Prostate gland (tissue), 2 donors: ENCODE results near the gene GLI2. TPM values are rescaled to one million over a fixed set of nuclear protein-coding genes. Genes with fewer than 3 reads are reported as not detected.

Experiments
- DNase-seq: peaks from one replicate; pipeline ENCODE4 v3.0.0-alpha.2; 2019; ENCODE audit warnings: low spot score
- H3K27ac ChIP-seq, 2 donors: fragments of 200-600 bp; sonication (generic); 2 replicates each; pipeline ENCODE4 v1.5.1; 2017 to 2019
- H3K27me3 ChIP-seq: fragments of 200-600 bp; sonication (generic); replicated peaks from 2 replicates; pipeline ENCODE4 v1.5.1; 2019; ENCODE audit not compliant: insufficient read depth
- H3K36me3 ChIP-seq, 2 donors: fragments of 200-600 bp; sonication (generic); 1 replicate in 1 of 2; 2 replicates in 1 of 2; pipeline versions ENCODE4 v1.5.1 to v1.8.1; 2017 to 2019
- H3K4me1 ChIP-seq: fragments of 200-600 bp; sonication (generic); replicated peaks from 2 replicates; pipeline ENCODE4 v1.5.1; 2019
- H3K4me3 ChIP-seq, 2 donors: fragments of 200-600 bp; sonication (generic); 2 replicates each; pipeline ENCODE4 v1.5.1; 2017 to 2019
- H3K9me3 ChIP-seq: fragments of 200-600 bp; sonication (generic); 2 replicates; pipeline ENCODE4 v1.5.1; 2017
- POLR2A ChIP-seq: fragments of 450-650 bp; IDR thresholded peaks from one replicate; pipeline ENCODE4 v1.6.1; 2016; ENCODE audit warnings: antibody characterized with exemption, mild to moderate bottlenecking
- POLR2AphosphoS5 ChIP-seq: sonication (generic); formaldehyde crosslinking; IDR thresholded peaks from one replicate; pipeline ENCODE4 v1.6.1; 2017; ENCODE audit warnings: antibody characterized with exemption
- WGBS: methylation state at CpG from one replicate; pipeline ENCODE4 v1.1.5; 2018; 5-methylcytosine and 5-hydroxymethylcytosine counted together
- intact Hi-C: fragments of 100-400 bp; cut with DNase I; formaldehyde crosslinking; loops from one replicate; pipeline ENCODE4 v1.14.2; 2022
- total RNA-seq, 2 donors: library from RNA; depleted of rRNA; stranded (reverse); fragments of >200 nt; gene quantifications; one replicate each; pipeline ENCODE4 v1.1.0, GENCODE V29; 2016
- TF ChIP-seq, protein P1 (sequence below), 4 experiments: fragments of 200-600 bp in 2 of 4; fragments of 450-650 bp in 2 of 4; sonication (generic) in 2 of 4; IDR thresholded peaks; 1 replicate in 3 of 4; 2 replicates in 1 of 4; pipeline ENCODE4 v1.5.1; 2016 to 2019; ENCODE audit warnings: antibody characterized with exemption in 4 of 4, mild to moderate bottlenecking in 2 of 4, moderate library complexity in 2 of 4

The GLI2 gene
- total RNA-seq, 2 donors from 2014 or later, result 3.8 to 16.4 TPM

DNA sequence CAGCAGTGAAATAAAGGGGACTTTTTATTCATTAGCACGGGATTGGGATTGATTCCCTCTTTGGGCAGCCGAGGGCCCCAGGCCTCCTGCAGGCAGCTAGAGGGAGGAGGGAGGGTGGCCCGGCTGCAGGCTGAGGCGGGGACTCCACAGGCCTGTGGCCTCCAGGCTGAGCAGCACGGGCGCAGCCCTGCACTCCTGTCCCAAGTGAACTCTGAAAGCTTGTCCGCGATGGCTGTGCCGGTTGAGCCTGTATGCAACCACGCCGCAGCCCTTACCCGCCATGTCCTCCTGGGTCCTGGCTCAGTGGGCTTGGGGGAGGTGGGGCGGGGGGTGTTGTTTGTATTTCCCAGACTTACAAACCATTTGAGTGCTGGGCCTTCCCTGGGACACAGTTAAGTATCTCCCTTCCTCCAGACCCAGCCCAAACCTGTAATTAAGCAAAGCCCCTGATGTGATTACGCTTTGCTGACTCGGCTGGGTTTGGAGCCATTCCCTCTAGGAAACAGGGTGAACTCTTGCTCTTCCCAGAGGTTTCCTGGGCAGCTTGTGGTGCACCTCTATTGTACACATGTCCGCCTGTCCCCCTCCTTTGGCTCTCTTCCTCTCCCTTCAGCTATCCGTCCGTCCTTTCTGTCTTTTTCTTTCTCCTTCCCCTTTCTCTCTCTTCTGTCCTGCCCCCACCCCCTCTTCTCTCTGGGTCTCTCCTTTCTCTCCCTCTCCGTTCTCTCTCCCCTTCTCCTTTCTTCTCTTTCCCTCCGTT is 5.3 kb downstream of the GLI2 start:
- no peak overlapping the region for H3K27ac ChIP-seq
- no peaks in the 10 kb centered on the region for H3K9me3 ChIP-seq
- H3K4me1 ChIP-seq, result peaks cover 12% of the 10 kb centered on the region
- no peak for DNase-seq
- no peak for TF ChIP-seq POLR2A
- intact Hi-C loops, result no loop called here
- H3K4me3 ChIP-seq, result peak overlapping the region; percentile 19 to 29
- WGBS, result 61% methylated on average over 18 of the region's 20 CpGs
- H3K27me3 ChIP-seq, result peaks cover 4% of the 10 kb centered on the region
- no peaks in the 10 kb centered on the region for H3K36me3 ChIP-seq

DNA sequence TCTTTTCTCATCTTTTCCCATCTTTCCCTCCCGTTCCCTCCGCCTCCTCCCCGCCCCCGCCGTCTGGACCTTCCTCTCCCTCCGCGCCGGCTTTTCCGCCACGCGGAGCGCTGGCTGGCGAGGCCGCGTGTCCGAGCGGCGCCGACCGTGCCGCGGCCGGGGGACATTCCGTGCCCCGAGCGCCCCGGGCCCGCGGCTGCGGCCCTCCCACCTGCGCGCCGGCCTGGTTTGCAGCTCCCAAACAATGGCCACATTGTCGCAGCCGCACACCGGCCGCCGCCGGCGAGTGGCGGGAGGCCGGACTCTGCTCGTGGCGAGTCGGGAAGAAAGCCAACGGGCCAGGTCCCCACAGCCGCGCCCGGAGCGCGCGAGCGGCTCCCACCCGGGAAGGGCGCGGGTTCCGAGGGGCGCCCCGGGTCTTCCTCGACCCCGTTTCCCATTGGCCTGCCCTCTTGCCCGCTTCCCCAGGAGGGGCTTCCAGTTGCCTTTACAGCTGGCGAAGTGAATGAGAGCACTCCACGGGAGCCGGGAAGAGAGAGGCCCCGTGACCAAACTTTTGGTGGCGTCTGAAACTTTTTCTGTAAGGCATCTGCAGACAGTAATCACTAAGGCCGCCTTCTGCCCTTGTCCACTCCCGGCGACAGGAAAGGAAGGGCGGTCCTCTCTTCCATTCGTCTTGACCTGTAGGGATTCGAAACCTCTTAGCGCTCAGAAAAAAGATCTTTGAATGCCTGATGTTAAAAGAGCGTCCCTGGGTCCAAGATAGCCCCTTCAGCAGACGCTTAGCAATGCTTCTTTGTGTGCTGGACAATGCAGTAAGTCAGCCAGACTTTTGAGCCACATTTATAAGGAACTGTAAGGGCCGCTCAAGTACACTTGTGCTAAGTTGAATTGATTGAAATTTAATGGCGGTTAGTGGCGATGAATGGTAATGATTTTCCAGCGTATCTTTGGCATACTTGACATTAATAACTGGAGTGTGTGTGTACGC is 6.2 kb downstream of the GLI2 start:
- Histone ChIP-seq H3K27me3 (peaks cover 4% of the 10 kb centered on the region), H3K4me3 (peak overlapping the region; percentile 19 to 29), H3K36me3 (no peaks in the 10 kb centered on the region), H3K9me3 (no peaks in the 10 kb centered on the region), H3K27ac (no peak overlapping the region), H3K4me1 (peaks cover 9% of the 10 kb centered on the region)
- WGBS, result 16% methylated on average over 81 of the region's 81 CpGs
- DNase-seq, result no peak
- intact Hi-C loops, result no loop called here
- TF ChIP-seq, protein P1, sequence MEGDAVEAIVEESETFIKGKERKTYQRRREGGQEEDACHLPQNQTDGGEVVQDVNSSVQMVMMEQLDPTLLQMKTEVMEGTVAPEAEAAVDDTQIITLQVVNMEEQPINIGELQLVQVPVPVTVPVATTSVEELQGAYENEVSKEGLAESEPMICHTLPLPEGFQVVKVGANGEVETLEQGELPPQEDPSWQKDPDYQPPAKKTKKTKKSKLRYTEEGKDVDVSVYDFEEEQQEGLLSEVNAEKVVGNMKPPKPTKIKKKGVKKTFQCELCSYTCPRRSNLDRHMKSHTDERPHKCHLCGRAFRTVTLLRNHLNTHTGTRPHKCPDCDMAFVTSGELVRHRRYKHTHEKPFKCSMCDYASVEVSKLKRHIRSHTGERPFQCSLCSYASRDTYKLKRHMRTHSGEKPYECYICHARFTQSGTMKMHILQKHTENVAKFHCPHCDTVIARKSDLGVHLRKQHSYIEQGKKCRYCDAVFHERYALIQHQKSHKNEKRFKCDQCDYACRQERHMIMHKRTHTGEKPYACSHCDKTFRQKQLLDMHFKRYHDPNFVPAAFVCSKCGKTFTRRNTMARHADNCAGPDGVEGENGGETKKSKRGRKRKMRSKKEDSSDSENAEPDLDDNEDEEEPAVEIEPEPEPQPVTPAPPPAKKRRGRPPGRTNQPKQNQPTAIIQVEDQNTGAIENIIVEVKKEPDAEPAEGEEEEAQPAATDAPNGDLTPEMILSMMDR (IDR thresholded peaks at IDR 0.05), result no peak
- TF ChIP-seq POLR2AphosphoS5, result no peak
- no peak for TF ChIP-seq POLR2A

DNA sequence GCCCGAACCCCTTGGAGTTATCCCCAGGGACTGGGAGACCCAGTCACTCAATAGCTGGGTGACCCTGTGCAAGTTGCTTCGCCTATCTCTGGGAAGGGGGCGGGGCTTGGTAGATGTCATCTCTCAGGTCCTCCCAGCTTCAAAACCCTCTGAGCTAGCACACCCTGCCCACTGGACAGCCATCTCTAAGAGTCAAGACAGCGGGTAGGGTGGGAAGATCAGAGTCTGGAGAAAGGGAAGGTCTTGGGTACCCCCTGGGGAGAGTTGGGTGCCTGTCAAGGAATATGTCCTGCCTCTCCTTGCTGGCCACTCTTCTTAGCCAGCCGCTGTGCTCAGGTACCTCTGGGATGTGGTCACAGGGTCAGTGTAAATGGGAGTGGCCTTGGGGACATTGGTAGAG is 8.0 kb downstream of the GLI2 start:
- H3K27ac ChIP-seq, result no peak overlapping the region
- H3K27me3 ChIP-seq, result peaks cover 4% of the 10 kb centered on the region
- H3K9me3 ChIP-seq, result no peaks in the 10 kb centered on the region
- H3K4me1 ChIP-seq, result peaks cover 5% of the 10 kb centered on the region
- intact Hi-C loops, result no loop called here
- 91% methylated on average over 5 of the region's 5 CpGs for WGBS
- TF ChIP-seq POLR2A (no peak), POLR2AphosphoS5 (no peak)
- TF ChIP-seq, protein P1 (IDR thresholded peaks at IDR 0.05), result no peak
- no peak for DNase-seq
- H3K36me3 ChIP-seq, result no peaks in the 10 kb centered on the region
- H3K4me3 ChIP-seq, result no peak overlapping the region

DNA sequence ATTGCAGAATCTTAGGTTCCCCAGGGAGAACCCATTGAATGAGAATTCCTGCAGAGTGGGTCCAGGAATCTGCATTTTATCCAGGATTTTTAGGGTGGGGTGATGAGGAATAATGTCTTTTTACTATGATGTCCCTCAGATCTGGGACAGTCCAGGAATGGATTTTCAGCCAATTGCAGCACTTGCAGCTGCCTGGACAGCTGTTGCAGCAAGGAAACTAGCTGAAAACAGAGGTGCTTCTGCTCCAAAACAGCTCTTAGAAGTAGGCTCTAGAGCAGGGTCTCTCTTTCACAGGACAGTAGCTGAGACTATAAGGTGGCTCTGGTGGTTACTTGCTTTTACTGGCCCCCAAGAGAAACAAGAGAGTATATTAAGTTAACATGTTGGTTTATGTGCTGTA is 9.1 kb downstream of the GLI2 start:
- Histone ChIP-seq H3K4me1 (no peaks in the 10 kb centered on the region), H3K4me3 (no peak overlapping the region), H3K9me3 (no peaks in the 10 kb centered on the region), H3K27me3 (peaks cover 4% of the 10 kb centered on the region), H3K36me3 (no peaks in the 10 kb centered on the region), H3K27ac (no peak overlapping the region)
- TF ChIP-seq, protein P1 (IDR thresholded peaks at IDR 0.05), result no peak
- no peak for TF ChIP-seq POLR2A
- no peak for TF ChIP-seq POLR2AphosphoS5
- DNase-seq, result no peak
- intact Hi-C loops, result no loop called here

DNA sequence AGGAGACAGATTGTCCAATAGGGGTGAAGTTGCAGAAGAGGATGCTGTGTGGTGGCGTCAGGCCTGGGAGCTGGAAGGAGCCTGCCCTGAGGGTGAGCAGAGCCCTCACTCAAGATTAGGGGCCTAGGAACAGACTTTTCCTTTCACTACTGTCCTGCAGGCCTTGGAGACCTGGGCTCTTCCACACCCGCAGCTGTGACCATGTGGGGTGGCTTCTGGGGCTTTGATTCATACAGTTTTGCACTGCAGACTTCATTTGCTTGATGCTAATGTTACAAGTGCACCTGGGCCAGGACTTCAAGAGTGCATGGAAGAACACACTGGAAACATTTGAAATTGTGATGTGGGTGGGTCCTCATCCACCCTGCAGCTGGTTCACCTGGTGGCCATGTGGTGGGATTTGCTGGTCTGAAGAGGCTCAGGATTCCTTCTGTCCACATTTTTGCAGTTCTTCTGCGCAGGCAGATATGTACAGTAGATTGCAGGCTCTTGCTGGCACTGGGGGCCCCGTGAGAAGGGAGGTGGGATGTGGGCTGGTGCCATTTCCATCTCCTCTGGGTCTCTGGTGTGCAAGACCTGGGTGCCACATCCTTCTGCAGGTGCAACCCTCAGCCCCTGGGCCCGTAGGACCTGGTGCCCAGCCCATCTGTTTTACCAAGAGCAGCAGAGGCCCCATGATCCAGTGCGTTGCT is 9.9 kb downstream of the GLI2 start:
- TF ChIP-seq POLR2AphosphoS5 (no peak), POLR2A (no peak)
- Histone ChIP-seq H3K36me3 (no peaks in the 10 kb centered on the region), H3K27me3 (peaks cover 4% of the 10 kb centered on the region), H3K4me1 (no peaks in the 10 kb centered on the region), H3K9me3 (no peaks in the 10 kb centered on the region), H3K27ac (no peak overlapping the region), H3K4me3 (no peak overlapping the region)
- WGBS, result 99% methylated on average over 6 of the region's 6 CpGs
- DNase-seq, result no peak
- intact Hi-C loops, result no loop called here
